IMR-90 (cell line): ENCODE data around the gene DUSP22. TPM values are rescaled to one million over a fixed set of nuclear protein-coding genes. Genes with fewer than 3 reads are reported as not detected.

Experiments
- ATAC-seq: fragments of 200-7000 bp; cut with Tn5 transposase; 2 replicates; pipeline ENCODE4 v1.9.1; 2020; ENCODE audit warnings: low read depth, mild to moderate bottlenecking, moderate library complexity
- BruUV-seq: library from RNA; stranded (reverse); fragments of 400-500 nt; replicated peaks from 2 replicates; lab custom pipeline; 2021; lab: Mats Ljungman, UMichigan
- CTCF ChIA-PET: fragments of 300-600 bp; formaldehyde crosslinking; extraction: SDS; loops from one replicate; lab custom pipeline; 2021; ENCODE audit warnings: antibody characterized with exemption; lab: Yijun Ruan, JAX
- POLR2A ChIA-PET: fragments of 300-600 bp; sonication (Branson Sonifier 250); formaldehyde crosslinking; loops from one replicate; lab custom pipeline; 2022; ENCODE audit warnings: antibody characterized with exemption; ENCODE audit not compliant: unreplicated experiment; lab: Charles Lee
- DNase-seq: peaks from one replicate; pipeline ENCODE4 v3.0.0; 2013
- H2AFZ ChIP-seq: replicated peaks from 2 replicates; pipeline ENCODE3; 2013; ENCODE audit warnings: low read length, mild to moderate bottlenecking; ENCODE audit not compliant: poor library complexity
- H2AK5ac ChIP-seq: 2 replicates; pipeline ENCODE4 v1.6.1; 2013; ENCODE audit warnings: low read depth, low read length, inconsistent platforms
- H2AK9ac ChIP-seq: replicated peaks from 2 replicates; pipeline ENCODE3; 2013; ENCODE audit warnings: mild to moderate bottlenecking, low read depth, low read length, moderate library complexity; ENCODE audit not compliant: poor library complexity
- H2BK120ac ChIP-seq: 2 replicates; pipeline ENCODE4 v1.6.1; 2013; ENCODE audit warnings: low read depth, low read length, inconsistent platforms
- H2BK15ac ChIP-seq: 3 replicates; pipeline ENCODE4 v1.6.1; 2013; ENCODE audit warnings: low read depth, low read length, inconsistent platforms
- H2BK20ac ChIP-seq: 2 replicates; pipeline ENCODE4 v1.6.1; 2013; ENCODE audit warnings: low read depth, mild to moderate bottlenecking, inconsistent platforms, low read length, moderate library complexity
- H2BK5ac ChIP-seq: 2 replicates; pipeline ENCODE4 v1.6.1; 2013; ENCODE audit warnings: mild to moderate bottlenecking, low read depth, low read length, inconsistent platforms; ENCODE audit not compliant: poor library complexity, severe bottlenecking
- H3K14ac ChIP-seq: replicated peaks from 2 replicates; pipeline ENCODE4 v1.6.1; 2013; ENCODE audit warnings: low read depth, low read length, inconsistent platforms
- H3K18ac ChIP-seq: 2 replicates; pipeline ENCODE4 v1.6.1; 2013; ENCODE audit warnings: low read depth, low read length, control low read depth
- H3K23ac ChIP-seq: 2 replicates; pipeline ENCODE4 v1.6.1; 2013; ENCODE audit warnings: low read depth, low read length, inconsistent platforms
- H3K27ac ChIP-seq: 2 replicates; pipeline ENCODE4 v1.5.1; 2013; ENCODE audit warnings: mild to moderate bottlenecking, control low read depth, low read length; ENCODE audit not compliant: insufficient read depth
- H3K27me3 ChIP-seq: 2 replicates; pipeline ENCODE4 v1.6.1; 2013; ENCODE audit warnings: low read length; ENCODE audit not compliant: control insufficient read depth, insufficient read depth
- H3K36me3 ChIP-seq: 2 replicates; pipeline ENCODE4 v1.6.1; 2013; ENCODE audit warnings: low read length, mixed read lengths; ENCODE audit not compliant: control insufficient read depth, insufficient read depth
- H3K4ac ChIP-seq: 2 replicates; pipeline ENCODE4 v1.6.1; 2013; ENCODE audit warnings: low read depth, low read length, inconsistent platforms
- H3K4me1 ChIP-seq: 2 replicates; pipeline ENCODE4 v1.6.1; 2013; ENCODE audit warnings: low read length, mixed read lengths; ENCODE audit not compliant: control insufficient read depth, insufficient read depth
- H3K4me2 ChIP-seq: 2 replicates; pipeline ENCODE4 v1.6.1; 2013; ENCODE audit warnings: low read depth, mild to moderate bottlenecking, control low read depth, low read length, moderate library complexity
- H3K4me3 ChIP-seq: 2 replicates; pipeline ENCODE4 v1.5.1; 2013; ENCODE audit warnings: low read depth, mild to moderate bottlenecking, control low read depth, low read length, moderate library complexity; ENCODE audit not compliant: insufficient read depth
- H3K56ac ChIP-seq: 2 replicates; pipeline ENCODE4 v1.6.1; 2013; ENCODE audit warnings: low read length, inconsistent platforms; ENCODE audit not compliant: insufficient read depth; ENCODE audit errors: extremely low read depth
- H3K79me1 ChIP-seq, 2 experiments: 2 replicates each; pipeline ENCODE4 v1.6.1; 2013; ENCODE audit warnings: low read length in 2 of 2, inconsistent platforms in 1 of 2, low read depth in 1 of 2
- H3K9ac ChIP-seq: 2 replicates; pipeline ENCODE4 v1.6.1; 2013; ENCODE audit warnings: low read depth, low read length, control low read depth
- H3K9me1 ChIP-seq: 2 replicates; pipeline ENCODE4 v1.6.1; 2013; ENCODE audit warnings: low read length, inconsistent platforms; ENCODE audit not compliant: insufficient read depth
- H3K9me3 ChIP-seq: 2 replicates; pipeline ENCODE4 v1.6.1; 2013; ENCODE audit warnings: low read length; ENCODE audit not compliant: control insufficient read depth, insufficient read depth
- H4K20me1 ChIP-seq: 2 replicates; pipeline ENCODE4 v1.6.1; 2013; ENCODE audit warnings: low read length, inconsistent platforms; ENCODE audit not compliant: insufficient read depth
- H4K5ac ChIP-seq: 2 replicates; pipeline ENCODE4 v1.6.1; 2013; ENCODE audit warnings: mild to moderate bottlenecking, low read depth, low read length, control low read depth
- H4K8ac ChIP-seq, 2 experiments: 2 replicates each; pipeline ENCODE4 v1.6.1; 2013; ENCODE audit warnings: low read depth in 2 of 2, low read length in 2 of 2, control low read depth in 1 of 2, inconsistent platforms in 1 of 2
- H4K91ac ChIP-seq: 2 replicates; pipeline ENCODE4 v1.6.1; 2013; ENCODE audit warnings: low read depth, low read length, inconsistent platforms; ENCODE audit not compliant: insufficient read depth
- CEBPB ChIP-seq: IDR thresholded peaks from 2 replicates; pipeline ENCODE4 v1.6.1; 2012; ENCODE audit warnings: low read depth, low read length, improper control_type of control experiment
- CHD1 ChIP-seq: IDR thresholded peaks from 2 replicates; pipeline ENCODE4 v1.6.1; 2012; ENCODE audit warnings: low read depth, low read length, improper control_type of control experiment
- ELK1 ChIP-seq: fragments of 150-350 bp; IDR thresholded peaks from 2 replicates; pipeline ENCODE4 v1.6.1; 2016; ENCODE audit warnings: low read depth, mild to moderate bottlenecking, low read length, moderate library complexity, borderline replicate concordance
- MXI1 ChIP-seq: IDR thresholded peaks from 2 replicates; pipeline ENCODE4 v1.6.1; 2012; ENCODE audit warnings: low read depth, mild to moderate bottlenecking, low read length, moderate library complexity, borderline replicate concordance
- NFE2L2 ChIP-seq: fragments of 150-350 bp; IDR thresholded peaks from 2 replicates; pipeline ENCODE4 v1.6.1; 2016; ENCODE audit warnings: low read depth, mild to moderate bottlenecking, low read length
- SMC3 ChIP-seq: fragments of 150-350 bp; IDR thresholded peaks from 2 replicates; pipeline ENCODE4 v1.6.1; 2016; ENCODE audit warnings: low read depth, mild to moderate bottlenecking, antibody characterized with exemption, low read length, moderate library complexity
- USF2 ChIP-seq: fragments of 150-350 bp; IDR thresholded peaks from 2 replicates; pipeline ENCODE4 v1.6.1; 2017; ENCODE audit warnings: mild to moderate bottlenecking, antibody characterized with exemption, low read length, low read depth
- WGBS, 2 experiments: methylation state at CpG; one replicate each; pipeline versions ENCODE4 v1.1.5 to v1.1.7; 2013; ENCODE audit warnings: missing lambda C conversion rate in 2 of 2; ENCODE audit not compliant: insufficient read length in 1 of 2; ENCODE audit errors: extremely low coverage in 2 of 2; 5-methylcytosine and 5-hydroxymethylcytosine counted together
- dilution Hi-C: fragments of 300-500 bp; cut with HindIII; formaldehyde crosslinking; loops from one replicate; pipeline ENCODE4 v1.14.3; 2018; ENCODE audit warnings: low sequenced_read_pairs; ENCODE audit not compliant: unreplicated experiment
- in situ Hi-C: fragments of 300-500 bp; cut with MboI; formaldehyde crosslinking; loops from 3 replicates; pipeline ENCODE4 v1.14.3; 2019; ENCODE audit warnings: low sequenced_read_pairs, inconsistent platforms, mixed read lengths
- intact Hi-C: fragments of 100-400 bp; cut with micrococcal nuclease; formaldehyde crosslinking; loops from 2 replicates; pipeline ENCODE4 v1.10.0; 2022
- polyA plus RNA-seq, 3 experiments: library from polyadenylated mRNA; depleted of rRNA; stranded (reverse); fragments of >200 nt; gene quantifications; 2 replicates each; pipeline ENCODE4 v1.2.3, GENCODE V29; 2012; ENCODE audit warnings: low replicate concordance in 1 of 3
- total RNA-seq: library from RNA; depleted of rRNA; stranded (reverse); fragments of >200 nt; gene quantifications from 2 replicates; pipeline ENCODE4 v1.2.3, GENCODE V29; 2012

Gene DUSP22
- total and polyA plus RNA-seq, 2 of the 4 experiments (the other 2 are of a cell fraction), result 7.1 to 8.2 TPM

GRCh38 chr6:397056-397455, 104.8 kb downstream of the DUSP22 start:
- Histone ChIP-seq H2BK120ac (no peak overlapping the region), H3K4me2 (no peak overlapping the region), H3K4me3 (no peak overlapping the region), H3K9me3 (no peaks in the 10 kb centered on the region), H3K36me3 (no peaks in the 10 kb centered on the region), H3K9ac (no peak overlapping the region), H4K5ac (no peak overlapping the region), H3K23ac (no peak overlapping the region), H3K79me1 (no peaks in the 10 kb centered on the region), H3K4me1 (no peaks in the 10 kb centered on the region), H2AK9ac (no peak overlapping the region), H3K27me3 (peaks cover 78% of the 10 kb centered on the region), H3K56ac (no peak overlapping the region), H3K18ac (no peak overlapping the region), H2BK5ac (no peak overlapping the region), H3K27ac (no peak overlapping the region), H2AK5ac (no peak overlapping the region), H2BK15ac (no peak overlapping the region), H3K4ac (no peak overlapping the region), H4K8ac (no peak overlapping the region), H2AFZ (no peak overlapping the region), H3K14ac (no peak overlapping the region), H3K9me1 (no peaks in the 10 kb centered on the region), H2BK20ac (no peak overlapping the region), H4K91ac (no peak overlapping the region), H4K20me1 (no peaks in the 10 kb centered on the region)
- 60% methylated on average over 1 of the region's 13 CpGs; no CpG with 5 or more reads in 1 of the 2 experiments for WGBS, 2 experiments
- ATAC-seq (no peak), DNase-seq (no peak)
- ChIA-PET POLR2A (no interaction called here), CTCF (interaction anchor here (1.3 kb wide), 1 partner anchor 11 kb away, joined by 7 read pairs; no protein-coding TSS in a partner anchor)
- BruUV-seq, result no TSS peak
- intact Hi-C loops, result no loop called here
- no peak for TF ChIP-seq SMC3
- no peak for TF ChIP-seq MXI1
- no peak for TF ChIP-seq USF2
- no peak for TF ChIP-seq CEBPB
- TF ChIP-seq NFE2L2, result no peak
- no peak for TF ChIP-seq ELK1
- TF ChIP-seq CHD1, result no peak
- dilution Hi-C loops, result no loop called here
- in situ Hi-C loops, result no loop called here
